Neural progenitor cell (in vitro differentiated cells): Measurements from ENCODE around the gene PRKAG2. TPM values are rescaled to one million over a fixed set of nuclear protein-coding genes. Genes with fewer than 3 reads are reported as not detected.

Experiments
- DNase-seq: peaks from one replicate; pipeline ENCODE4 v3.0.0-alpha.2; 2016; ENCODE audit warnings: low spot score
- H2AFZ ChIP-seq: fragments of 200-600 bp; sonication (generic); replicated peaks from 2 replicates; pipeline ENCODE4 v1.6.1; 2016; ENCODE audit warnings: antibody characterized with exemption
- H3F3A ChIP-seq: fragments of 200-600 bp; sonication (generic); 2 replicates; pipeline ENCODE4 v1.6.1; 2016; ENCODE audit warnings: antibody characterized with exemption, low read depth
- H3K27ac ChIP-seq: fragments of 200-600 bp; sonication (generic); 2 replicates; pipeline ENCODE4 v1.5.1; 2016; ENCODE audit warnings: mild to moderate bottlenecking
- H3K27me3 ChIP-seq: fragments of 200-600 bp; sonication (generic); 2 replicates; pipeline ENCODE4 v1.6.1; 2016; ENCODE audit warnings: mild to moderate bottlenecking, moderate library complexity
- H3K36me3 ChIP-seq: fragments of 200-600 bp; sonication (generic); 2 replicates; pipeline ENCODE4 v1.5.1; 2016
- H3K4me1 ChIP-seq: fragments of 200-600 bp; sonication (generic); 2 replicates; pipeline ENCODE4 v1.6.1; 2016; ENCODE audit warnings: mixed run types
- H3K4me2 ChIP-seq: fragments of 200-600 bp; sonication (generic); 2 replicates; pipeline ENCODE4 v1.6.1; 2016
- H3K4me3 ChIP-seq: fragments of 200-600 bp; sonication (generic); 2 replicates; pipeline ENCODE4 v1.5.1; 2016
- H3K79me2 ChIP-seq: fragments of 200-600 bp; sonication (generic); 2 replicates; pipeline ENCODE4 v1.6.1; 2016; ENCODE audit warnings: low read depth
- H3K9ac ChIP-seq: fragments of 200-600 bp; sonication (generic); 2 replicates; pipeline ENCODE4 v1.6.1; 2016
- H3K9me3 ChIP-seq: fragments of 200-600 bp; sonication (generic); 2 replicates; pipeline ENCODE4 v1.5.1; 2016; ENCODE audit warnings: low read depth
- H4K20me1 ChIP-seq: fragments of 200-600 bp; sonication (generic); 2 replicates; pipeline ENCODE4 v1.6.1; 2016; ENCODE audit warnings: low read depth
- H3K27ac Mint-ChIP-seq: 3 replicates; pipeline ENCODE4 v1.8.0; 2021; ENCODE audit warnings: mixed read lengths
- H3K27me3 Mint-ChIP-seq: 2 replicates; pipeline ENCODE4 v1.8.0; 2022; ENCODE audit warnings: low read depth, mild to moderate bottlenecking, inconsistent platforms, moderate library complexity, mixed read lengths; ENCODE audit not compliant: insufficient read depth
- H3K36me3 Mint-ChIP-seq: 3 replicates; pipeline ENCODE4 v1.8.0; 2021; ENCODE audit warnings: mixed read lengths
- H3K4me1 Mint-ChIP-seq: 3 replicates; pipeline ENCODE4 v1.8.0; 2021; ENCODE audit warnings: mixed read lengths
- H3K4me3 Mint-ChIP-seq: 3 replicates; pipeline ENCODE4 v1.8.0; 2021; ENCODE audit warnings: mild to moderate bottlenecking, moderate library complexity, mixed read lengths
- H3K9me3 Mint-ChIP-seq: 3 replicates; pipeline ENCODE4 v1.8.0; 2020; ENCODE audit warnings: mixed read lengths
- EZH2 ChIP-seq: fragments of 200-600 bp; sonication (generic); IDR thresholded peaks from 2 replicates; pipeline ENCODE4 v1.6.1; 2017; ENCODE audit warnings: antibody characterized with exemption, mild to moderate bottlenecking, moderate library complexity
- EZH2phosphoT487 ChIP-seq: fragments of 200-600 bp; sonication (generic); IDR thresholded peaks from 2 replicates; pipeline ENCODE4 v1.6.1; 2017; ENCODE audit warnings: antibody characterized with exemption
- total RNA-seq: library from RNA; depleted of rRNA; stranded (reverse); fragments of >200 nt; gene quantifications from 2 replicates; pipeline ENCODE4 v1.2.3, GENCODE V29; 2015; ENCODE audit warnings: low replicate concordance
- TF ChIP-seq, protein P1 (sequence below): fragments of 200-600 bp; sonication (generic); IDR thresholded peaks from 2 replicates; pipeline ENCODE4 v1.5.1; 2017; ENCODE audit warnings: antibody characterized with exemption, mild to moderate bottlenecking

PRKAG2 gene
- total RNA-seq, 1 donor from 2014 or later, result 11.4 TPM

DNA sequence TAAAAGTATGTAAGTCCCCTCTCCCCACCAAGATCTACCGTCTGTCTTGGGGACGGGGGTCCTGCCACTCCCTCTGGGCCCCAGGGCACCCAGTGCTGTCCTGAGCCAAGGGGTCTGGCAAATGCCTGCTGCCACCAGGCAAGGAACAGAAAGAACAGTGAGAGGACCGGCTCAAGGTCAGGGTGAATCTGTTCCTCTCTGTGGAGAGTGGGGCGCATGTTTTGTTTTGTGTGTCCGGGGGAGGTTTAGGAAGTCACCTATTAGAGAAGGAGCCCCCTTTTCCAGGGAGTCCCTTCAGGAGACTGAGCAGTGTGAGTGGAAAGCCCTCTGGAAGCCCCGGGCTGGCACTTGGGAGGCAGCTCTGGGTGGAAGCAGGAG is 198.7 kb downstream of the PRKAG2 start:
- TF ChIP-seq EZH2phosphoT487 (no peak), EZH2 (no peak)
- TF ChIP-seq, protein P1, sequence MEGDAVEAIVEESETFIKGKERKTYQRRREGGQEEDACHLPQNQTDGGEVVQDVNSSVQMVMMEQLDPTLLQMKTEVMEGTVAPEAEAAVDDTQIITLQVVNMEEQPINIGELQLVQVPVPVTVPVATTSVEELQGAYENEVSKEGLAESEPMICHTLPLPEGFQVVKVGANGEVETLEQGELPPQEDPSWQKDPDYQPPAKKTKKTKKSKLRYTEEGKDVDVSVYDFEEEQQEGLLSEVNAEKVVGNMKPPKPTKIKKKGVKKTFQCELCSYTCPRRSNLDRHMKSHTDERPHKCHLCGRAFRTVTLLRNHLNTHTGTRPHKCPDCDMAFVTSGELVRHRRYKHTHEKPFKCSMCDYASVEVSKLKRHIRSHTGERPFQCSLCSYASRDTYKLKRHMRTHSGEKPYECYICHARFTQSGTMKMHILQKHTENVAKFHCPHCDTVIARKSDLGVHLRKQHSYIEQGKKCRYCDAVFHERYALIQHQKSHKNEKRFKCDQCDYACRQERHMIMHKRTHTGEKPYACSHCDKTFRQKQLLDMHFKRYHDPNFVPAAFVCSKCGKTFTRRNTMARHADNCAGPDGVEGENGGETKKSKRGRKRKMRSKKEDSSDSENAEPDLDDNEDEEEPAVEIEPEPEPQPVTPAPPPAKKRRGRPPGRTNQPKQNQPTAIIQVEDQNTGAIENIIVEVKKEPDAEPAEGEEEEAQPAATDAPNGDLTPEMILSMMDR, result no peak
- H3K36me3 Mint-ChIP-seq, result no peaks in the 10 kb centered on the region

DNA sequence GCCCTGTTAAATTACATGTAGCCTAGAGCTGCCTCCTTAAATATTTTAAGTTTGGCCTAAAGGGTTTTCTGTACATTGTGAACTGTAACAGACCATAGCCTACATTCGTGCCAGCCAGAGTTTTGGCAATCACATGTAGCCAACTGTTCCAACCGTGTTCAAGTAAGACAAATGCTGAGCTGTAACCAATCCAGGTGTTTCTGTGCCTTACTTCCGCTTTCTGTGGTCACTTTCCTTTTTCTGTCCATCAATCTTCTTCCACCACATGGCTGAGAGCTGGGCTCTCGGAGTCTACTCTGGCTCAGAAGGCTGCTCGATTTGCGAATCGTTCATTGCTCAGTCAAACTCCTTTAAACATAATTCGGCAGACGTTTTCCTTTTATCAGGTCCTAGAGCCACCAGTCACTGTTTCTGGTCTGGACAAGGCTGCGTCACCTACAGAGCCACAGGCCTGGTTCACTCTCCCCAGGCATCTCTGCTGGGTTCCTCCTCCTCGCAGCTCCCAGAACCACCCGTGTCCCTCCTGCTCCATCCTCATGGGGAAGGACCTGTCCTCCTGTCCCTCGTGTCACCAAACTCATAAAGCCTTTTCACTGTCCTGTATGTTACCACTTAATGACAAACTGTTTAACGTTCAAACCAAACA is 199.2 kb downstream of the PRKAG2 start:
- peaks cover 6% of the 10 kb centered on the region for H3K27me3 Mint-ChIP-seq
- Histone ChIP-seq H3F3A (peaks cover 5% of the 10 kb centered on the region), H3K4me2 (no peak overlapping the region), H2AFZ (no peak overlapping the region), H3K79me2 (no peaks in the 10 kb centered on the region), H3K4me1 (peaks cover 8% of the 10 kb centered on the region), H3K9ac (no peak overlapping the region), H3K36me3 (no peaks in the 10 kb centered on the region), H3K4me3 (no peak overlapping the region), H3K27me3 (no peaks in the 10 kb centered on the region), H3K9me3 (no peaks in the 10 kb centered on the region), H4K20me1 (no peaks in the 10 kb centered on the region), H3K27ac (no peak overlapping the region)
- no peak for DNase-seq
- H3K4me1 Mint-ChIP-seq, result peaks cover 6% of the 10 kb centered on the region
- TF ChIP-seq EZH2phosphoT487, result no peak
- TF ChIP-seq, protein P1, result no peak
- no peak for TF ChIP-seq EZH2
- H3K36me3 Mint-ChIP-seq, result no peaks in the 10 kb centered on the region
- no peak overlapping the region for H3K4me3 Mint-ChIP-seq
- peak overlapping the region; percentile 16 for H3K27ac Mint-ChIP-seq
- no peaks in the 10 kb centered on the region for H3K9me3 Mint-ChIP-seq

More for the DNA sequence above, 198.7 kb downstream of the PRKAG2 start:
- Histone ChIP-seq H4K20me1 (no peaks in the 10 kb centered on the region), H3K27ac (no peak overlapping the region), H3K4me2 (no peak overlapping the region), H3K27me3 (no peaks in the 10 kb centered on the region), H3K9me3 (no peaks in the 10 kb centered on the region), H3F3A (peaks cover 2% of the 10 kb centered on the region), H3K4me1 (peaks cover 3% of the 10 kb centered on the region), H2AFZ (no peak overlapping the region), H3K4me3 (no peak overlapping the region), H3K9ac (no peak overlapping the region), H3K36me3 (no peaks in the 10 kb centered on the region), H3K79me2 (no peaks in the 10 kb centered on the region)
- Mint-ChIP-seq H3K27me3 (peaks cover 5% of the 10 kb centered on the region), H3K4me1 (peaks cover 3% of the 10 kb centered on the region), H3K4me3 (no peak overlapping the region), H3K9me3 (no peaks in the 10 kb centered on the region), H3K27ac (peak overlapping the region; percentile 16)
- DNase-seq, result no peak

DNA sequence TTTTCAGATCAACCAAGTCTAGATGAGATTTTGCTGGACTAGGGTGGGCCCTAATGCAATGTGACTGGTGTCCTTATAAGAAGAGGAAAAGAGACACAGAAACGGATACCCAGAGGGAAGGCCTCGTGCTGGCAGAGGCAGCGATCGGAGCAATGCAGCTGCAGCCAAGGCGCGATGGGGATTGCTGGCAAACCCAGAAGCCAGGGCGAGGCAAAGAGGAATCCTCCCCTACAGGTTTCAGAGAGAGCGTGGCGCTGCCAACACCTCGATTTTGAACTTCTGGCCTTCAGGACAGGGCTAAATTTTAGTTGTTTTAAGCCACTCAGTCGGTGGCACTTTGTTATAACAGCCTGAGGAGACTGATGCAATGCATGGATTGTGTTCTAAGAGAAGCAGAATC is 200.2 kb downstream of the PRKAG2 start:
- Histone ChIP-seq H3K4me1 (peaks cover 11% of the 10 kb centered on the region), H4K20me1 (no peaks in the 10 kb centered on the region), H2AFZ (no peak overlapping the region), H3K27me3 (no peaks in the 10 kb centered on the region), H3K27ac (no peak overlapping the region), H3K4me3 (no peak overlapping the region), H3K9ac (no peak overlapping the region), H3K36me3 (no peaks in the 10 kb centered on the region), H3F3A (peaks cover 5% of the 10 kb centered on the region), H3K79me2 (no peaks in the 10 kb centered on the region), H3K4me2 (no peak overlapping the region), H3K9me3 (no peaks in the 10 kb centered on the region)
- H3K4me1 Mint-ChIP-seq, result peaks cover 12% of the 10 kb centered on the region
- H3K9me3 Mint-ChIP-seq, result no peaks in the 10 kb centered on the region
- DNase-seq, result no peak
- H3K27ac Mint-ChIP-seq, result no peak overlapping the region
- H3K4me3 Mint-ChIP-seq, result no peak overlapping the region
- H3K27me3 Mint-ChIP-seq, result peaks cover 9% of the 10 kb centered on the region
- no peak for TF ChIP-seq EZH2phosphoT487
- TF ChIP-seq, protein P1, result no peak
- no peak for TF ChIP-seq EZH2
- no peaks in the 10 kb centered on the region for H3K36me3 Mint-ChIP-seq
